Kidney glomerular epithelial cell (primary cell): Measurements from ENCODE around the gene ARAP1.

Experiments
- DNase-seq: peaks from one replicate; lab custom pipeline; 2025; lab: John Stamatoyannopoulos, UW

Gene ARAP1

DNA sequence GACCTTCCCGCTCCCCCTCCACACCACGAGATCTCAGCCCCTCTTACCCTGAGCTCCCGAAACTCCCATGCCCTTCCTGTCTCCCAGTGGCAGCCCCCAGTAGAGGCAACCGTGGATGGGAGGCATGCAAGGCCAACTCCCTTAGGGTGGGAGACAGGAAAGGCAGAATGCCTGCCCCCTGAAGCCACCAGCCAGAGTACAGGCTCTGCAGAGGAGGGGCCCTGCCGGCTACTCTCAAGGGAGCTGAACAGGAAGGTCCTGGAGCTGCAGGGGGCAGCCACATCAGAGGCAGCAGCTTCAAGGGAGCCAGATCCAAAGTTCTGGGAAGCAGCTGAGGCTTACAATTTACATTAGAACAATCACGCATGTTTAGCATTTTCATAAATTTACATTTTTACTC is 116.3 kb downstream of the ARAP1 start:
- DNase-seq: no peak

DNA sequence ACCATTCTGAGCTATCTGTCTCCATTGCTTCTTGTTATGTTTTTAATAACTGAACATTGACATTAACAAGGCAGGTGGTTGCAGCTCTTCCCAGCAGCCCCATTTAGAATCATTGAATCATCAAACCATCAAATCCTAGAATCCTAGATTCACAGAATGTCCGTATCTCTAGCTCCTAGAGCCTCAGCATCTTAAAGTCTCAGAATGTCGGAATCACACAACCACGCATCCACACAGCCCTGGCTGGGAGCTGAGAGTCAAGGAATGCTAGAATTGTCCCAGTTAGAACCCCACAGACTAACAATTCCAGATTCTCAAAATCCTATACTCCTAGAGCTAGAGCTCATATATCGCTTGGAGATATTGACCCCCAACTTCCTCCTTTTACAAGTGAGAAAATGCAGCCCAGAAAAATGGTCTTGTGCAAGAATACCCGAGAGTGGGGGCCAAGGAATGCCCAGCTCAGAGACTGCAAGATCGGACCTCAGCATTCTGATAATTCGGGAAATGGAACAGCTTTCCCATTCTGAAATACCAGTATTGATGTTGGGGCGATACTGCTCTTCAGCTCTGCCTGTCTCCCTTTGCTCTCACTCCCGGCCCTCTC is 116.8 kb downstream of the ARAP1 start:
- no peak for DNase-seq
